Tibial nerve (tissue), 4 donors: ENCODE measurements around the gene CHD6.

Experiments
- CTCF ChIP-seq, 5 experiments: fragments of 200-600 bp in 3 of 5; fragments of 450-650 bp in 2 of 5; sonication (generic) in 3 of 5; IDR thresholded peaks; one replicate each; pipeline ENCODE4 v1.5.1; 2016 to 2019; ENCODE audit warnings: antibody characterized with exemption in 5 of 5, mild to moderate bottlenecking in 3 of 5, moderate library complexity in 2 of 5
- EP300 ChIP-seq, 2 donors: sonication (generic); formaldehyde crosslinking; IDR thresholded peaks; one replicate each; pipeline ENCODE4 v1.6.1; 2017; ENCODE audit warnings: antibody characterized with exemption in 2 of 2, mild to moderate bottlenecking in 1 of 2
- POLR2A ChIP-seq, 2 donors: fragments of 450-650 bp; IDR thresholded peaks; one replicate each; pipeline ENCODE4 v1.6.1; 2017; ENCODE audit warnings: antibody characterized with exemption in 2 of 2, mild to moderate bottlenecking in 2 of 2, moderate library complexity in 2 of 2

- TF ChIP-seq CTCF (IDR thresholded peaks at IDR 0.05) (no peak), POLR2A (IDR thresholded peaks at IDR 0.05) (no peak), EP300 (IDR thresholded peaks at IDR 0.05) (no peak)
These were observed 42.8 kb downstream of the CHD6 start for GRCh38 chr20:41575412-41575811.
